ENCODE data around the gene PLEKHM2.

The PLEKHM2 gene

GRCh38 chr1:15736892-15737261 is 52.8 kb downstream of the PLEKHM2 start:
- H3K36me3 ChIP-seq (ENCODE audit: control insufficient read depth, insufficient read depth, low read length): peaks cover 26% of the 10 kb centered on the region
- no peaks in the 10 kb centered on the region for H3K4me1 ChIP-seq (ENCODE audit: control insufficient read depth, insufficient read depth, low read length, poor library complexity, severe bottlenecking)
- H3K27me3 ChIP-seq (replicated peaks; ENCODE audit: control insufficient read depth, insufficient read depth, low read length, poor library complexity, severe bottlenecking): no peaks in the 10 kb centered on the region
- no peak overlapping the region for H3K4me3 ChIP-seq (ENCODE audit: insufficient read depth, low read depth, low read length, poor library complexity, severe bottlenecking)
- DNase-seq: no peak
- H3K27ac ChIP-seq (ENCODE audit: insufficient read depth, low read length, poor library complexity, severe bottlenecking): no peak overlapping the region
- H3K9me3 ChIP-seq (ENCODE audit: control insufficient read depth, low read length): no peaks in the 10 kb centered on the region

GRCh38 chr1:15737324-15738319 is 53.5 kb downstream of the PLEKHM2 start:
- Histone ChIP-seq H3K4me1 (ENCODE audit: control insufficient read depth, insufficient read depth, low read length, poor library complexity, severe bottlenecking) (no peaks in the 10 kb centered on the region), H3K36me3 (ENCODE audit: control insufficient read depth, insufficient read depth, low read length) (peaks cover 19% of the 10 kb centered on the region), H3K9me3 (ENCODE audit: control insufficient read depth, low read length) (no peaks in the 10 kb centered on the region), H3K27me3 (replicated peaks; ENCODE audit: control insufficient read depth, insufficient read depth, low read length, poor library complexity, severe bottlenecking) (no peaks in the 10 kb centered on the region), H3K27ac (ENCODE audit: insufficient read depth, low read length, poor library complexity, severe bottlenecking) (no peak overlapping the region), H3K4me3 (ENCODE audit: insufficient read depth, low read depth, low read length, poor library complexity, severe bottlenecking) (no peak overlapping the region)
- no peak for DNase-seq

GRCh38 chr1:15738416-15739113 is 54.4 kb downstream of the PLEKHM2 start:
- H3K27ac ChIP-seq (ENCODE audit: insufficient read depth, low read length, poor library complexity, severe bottlenecking): no peak overlapping the region

GRCh38 chr1:15739259-15739658 is 55.1 kb downstream of the PLEKHM2 start:
- Histone ChIP-seq H3K36me3 (ENCODE audit: control insufficient read depth, insufficient read depth, low read length) (peaks cover 2% of the 10 kb centered on the region), H3K9me3 (ENCODE audit: control insufficient read depth, low read length) (no peaks in the 10 kb centered on the region), H3K4me1 (ENCODE audit: control insufficient read depth, insufficient read depth, low read length, poor library complexity, severe bottlenecking) (no peaks in the 10 kb centered on the region), H3K27me3 (replicated peaks; ENCODE audit: control insufficient read depth, insufficient read depth, low read length, poor library complexity, severe bottlenecking) (no peaks in the 10 kb centered on the region), H3K4me3 (ENCODE audit: insufficient read depth, low read depth, low read length, poor library complexity, severe bottlenecking) (no peak overlapping the region), H3K27ac (ENCODE audit: insufficient read depth, low read length, poor library complexity, severe bottlenecking) (no peak overlapping the region)
- DNase-seq: no peak

More at GRCh38 chr1:15738416-15739113, 54.4 kb downstream of the PLEKHM2 start:
- no peak for DNase-seq
- Histone ChIP-seq H3K27me3 (replicated peaks; ENCODE audit: control insufficient read depth, insufficient read depth, low read length, poor library complexity, severe bottlenecking) (no peaks in the 10 kb centered on the region), H3K4me3 (ENCODE audit: insufficient read depth, low read depth, low read length, poor library complexity, severe bottlenecking) (no peak overlapping the region), H3K9me3 (ENCODE audit: control insufficient read depth, low read length) (no peaks in the 10 kb centered on the region), H3K4me1 (ENCODE audit: control insufficient read depth, insufficient read depth, low read length, poor library complexity, severe bottlenecking) (no peaks in the 10 kb centered on the region), H3K36me3 (ENCODE audit: control insufficient read depth, insufficient read depth, low read length) (peaks cover 9% of the 10 kb centered on the region)

GRCh38 chr1:15739745-15740144 is 55.6 kb downstream of the PLEKHM2 start:
- no peaks in the 10 kb centered on the region for H3K9me3 ChIP-seq (ENCODE audit: control insufficient read depth, low read length)
- no peak for DNase-seq
- H3K27me3 ChIP-seq (replicated peaks; ENCODE audit: control insufficient read depth, insufficient read depth, low read length, poor library complexity, severe bottlenecking): no peaks in the 10 kb centered on the region
- H3K36me3 ChIP-seq (ENCODE audit: control insufficient read depth, insufficient read depth, low read length): no peaks in the 10 kb centered on the region
- no peak overlapping the region for H3K4me3 ChIP-seq (ENCODE audit: insufficient read depth, low read depth, low read length, poor library complexity, severe bottlenecking)
- no peaks in the 10 kb centered on the region for H3K4me1 ChIP-seq (ENCODE audit: control insufficient read depth, insufficient read depth, low read length, poor library complexity, severe bottlenecking)
- no peak overlapping the region for H3K27ac ChIP-seq (ENCODE audit: insufficient read depth, low read length, poor library complexity, severe bottlenecking)

- DNase-seq: peak; percentile 28 to 37 (median 35)
- no peak overlapping the region for H3K27ac ChIP-seq (ENCODE audit: insufficient read depth, low read length, poor library complexity, severe bottlenecking)
These were observed 57.1 kb downstream of the PLEKHM2 start for GRCh38 chr1:15740924-15741850.

GRCh38 chr1:15742339-15742801 is 58.2 kb downstream of the PLEKHM2 start, which contains the start of gene TMEM82:
Gene TMEM82 (plus strand): TSS chr1:15742499. CDS start chr1:15742560, 61 bp downstream.
- no peaks in the 10 kb centered on the region for H3K9me3 ChIP-seq (ENCODE audit: control insufficient read depth, low read length)
- no peak within 1 kb of the TSS for H3K27ac ChIP-seq (ENCODE audit: insufficient read depth, low read length, poor library complexity, severe bottlenecking)
- no peaks in the 10 kb centered on the region for H3K36me3 ChIP-seq (ENCODE audit: control insufficient read depth, insufficient read depth, low read length)
- no peak for DNase-seq
- H3K4me1 ChIP-seq (ENCODE audit: control insufficient read depth, insufficient read depth, low read length, poor library complexity, severe bottlenecking): no peaks in the 10 kb centered on the region
- no peak within 1 kb of the TSS for H3K4me3 ChIP-seq (ENCODE audit: insufficient read depth, low read depth, low read length, poor library complexity, severe bottlenecking)
- H3K27me3 ChIP-seq (replicated peaks; ENCODE audit: control insufficient read depth, insufficient read depth, low read length, poor library complexity, severe bottlenecking): no peaks in the 10 kb centered on the region

More at GRCh38 chr1:15740924-15741850, 57.1 kb downstream of the PLEKHM2 start:
- H3K36me3 ChIP-seq (ENCODE audit: control insufficient read depth, insufficient read depth, low read length): no peaks in the 10 kb centered on the region
- no peaks in the 10 kb centered on the region for H3K27me3 ChIP-seq (replicated peaks; ENCODE audit: control insufficient read depth, insufficient read depth, low read length, poor library complexity, severe bottlenecking)
- no peak overlapping the region for H3K4me3 ChIP-seq (ENCODE audit: insufficient read depth, low read depth, low read length, poor library complexity, severe bottlenecking)
- no peaks in the 10 kb centered on the region for H3K9me3 ChIP-seq (ENCODE audit: control insufficient read depth, low read length)
- no peaks in the 10 kb centered on the region for H3K4me1 ChIP-seq (ENCODE audit: control insufficient read depth, insufficient read depth, low read length, poor library complexity, severe bottlenecking)

- Histone ChIP-seq H3K4me1 (ENCODE audit: control insufficient read depth, insufficient read depth, low read length, poor library complexity, severe bottlenecking) (no peaks in the 10 kb centered on the region), H3K27me3 (replicated peaks; ENCODE audit: control insufficient read depth, insufficient read depth, low read length, poor library complexity, severe bottlenecking) (no peaks in the 10 kb centered on the region), H3K27ac (ENCODE audit: insufficient read depth, low read length, poor library complexity, severe bottlenecking) (no peak overlapping the region), H3K36me3 (ENCODE audit: control insufficient read depth, insufficient read depth, low read length) (no peaks in the 10 kb centered on the region), H3K9me3 (ENCODE audit: control insufficient read depth, low read length) (no peaks in the 10 kb centered on the region), H3K4me3 (ENCODE audit: insufficient read depth, low read depth, low read length, poor library complexity, severe bottlenecking) (no peak overlapping the region)
- DNase-seq: no peak
These were observed 60.1 kb downstream of the PLEKHM2 start for GRCh38 chr1:15744122-15744679.

- H3K4me3 ChIP-seq (ENCODE audit: insufficient read depth, low read depth, low read length, poor library complexity, severe bottlenecking): no peak overlapping the region
- H3K9me3 ChIP-seq (ENCODE audit: control insufficient read depth, low read length): no peaks in the 10 kb centered on the region
- H3K27ac ChIP-seq (ENCODE audit: insufficient read depth, low read length, poor library complexity, severe bottlenecking): no peak overlapping the region
- no peaks in the 10 kb centered on the region for H3K36me3 ChIP-seq (ENCODE audit: control insufficient read depth, insufficient read depth, low read length)
- H3K27me3 ChIP-seq (replicated peaks; ENCODE audit: control insufficient read depth, insufficient read depth, low read length, poor library complexity, severe bottlenecking): no peaks in the 10 kb centered on the region
- H3K4me1 ChIP-seq (ENCODE audit: control insufficient read depth, insufficient read depth, low read length, poor library complexity, severe bottlenecking): no peaks in the 10 kb centered on the region
- DNase-seq: no peak
These were observed 63.3 kb downstream of the PLEKHM2 start for GRCh38 chr1:15747378-15747777.

Data from effector memory CD4-positive, alpha-beta T cell (primary cell).